Transverse colon (tissue), 4 donors: ENCODE measurements around the gene PSMD13. TPM values are rescaled to one million over a fixed set of nuclear protein-coding genes. Genes with fewer than 3 reads are reported as not detected.
"Not testable (repeated sequence)": the region's sequence is repeated elsewhere in the genome, so short reads cannot be mapped to it uniquely, and the experiment has no call there.

Experiments used
- DNase-seq: peaks from one replicate; pipeline ENCODE4 v3.0.0-alpha.2; 2019
- H3K27ac ChIP-seq, 4 donors: fragments of 200-600 bp; sonication (generic); 2 replicates each; pipeline ENCODE4 v1.5.1; 2016 to 2018; ENCODE audit warnings: inconsistent platforms in 4 of 4
- H3K27me3 ChIP-seq: fragments of 200-600 bp; sonication (generic); 2 replicates; pipeline ENCODE4 v1.5.1; 2017; ENCODE audit warnings: inconsistent platforms
- H3K36me3 ChIP-seq, 4 donors: fragments of 200-600 bp; sonication (generic); 2 replicates each; pipeline ENCODE4 v1.5.1; 2017 to 2019; ENCODE audit warnings: inconsistent platforms in 4 of 4
- H3K4me1 ChIP-seq, 4 donors: fragments of 200-600 bp; sonication (generic); 2 replicates each; pipeline ENCODE4 v1.5.1; 2017 to 2020; ENCODE audit warnings: inconsistent platforms in 4 of 4
- H3K4me3 ChIP-seq, 4 donors: fragments of 200-600 bp; sonication (generic); 1 replicate in 1 of 4; 2 replicates in 3 of 4; pipeline versions ENCODE4 v1.5.1 to v1.6.1; 2017 to 2019; ENCODE audit warnings: inconsistent platforms in 4 of 4
- H3K9me3 ChIP-seq, 2 donors: fragments of 200-600 bp; sonication (generic); 2 replicates each; pipeline ENCODE4 v1.5.1; 2017 to 2019; ENCODE audit warnings: inconsistent platforms in 2 of 2
- EP300 ChIP-seq: sonication (generic); formaldehyde crosslinking; IDR thresholded peaks from one replicate; pipeline ENCODE4 v1.6.1; 2017; ENCODE audit warnings: antibody characterized with exemption, low read depth
- POLR2A ChIP-seq: fragments of 450-650 bp; IDR thresholded peaks from one replicate; pipeline ENCODE4 v1.6.1; 2016; ENCODE audit warnings: antibody characterized with exemption, mild to moderate bottlenecking, moderate library complexity
- POLR2AphosphoS5 ChIP-seq, 3 donors: sonication (generic); formaldehyde crosslinking; IDR thresholded peaks; one replicate each; pipeline ENCODE4 v1.6.1; 2016; ENCODE audit warnings: antibody characterized with exemption in 3 of 3
- WGBS, 2 donors: methylation state at CpG; one replicate each; pipeline ENCODE4 v1.1.5; 2018; ENCODE audit warnings: low coverage in 1 of 2; 5-methylcytosine and 5-hydroxymethylcytosine counted together
- in situ Hi-C, 4 donors: fragments of 200-750 bp; cut with MboI; loops; one replicate each; pipeline versions ENCODE4 v1.15.0 to v1.15.1; 2017; ENCODE audit warnings: low sequenced_read_pairs in 3 of 4, low pct_ligation_motif_present in 1 of 4, low pct_unique_long_range_greater_than_20kb in 1 of 4
- intact Hi-C: fragments of 100-400 bp; cut with DNase I; formaldehyde crosslinking; loops from one replicate; pipeline ENCODE4 v1.15.1; 2023; ENCODE audit warnings: low total_unique reads
- total RNA-seq, 4 donors: library from RNA; depleted of rRNA; stranded (reverse); fragments of >200 nt; gene quantifications; one replicate each; pipeline ENCODE4 v1.1.0, GENCODE V29; 2016
- TF ChIP-seq, protein P1 (sequence below), 5 experiments: fragments of 200-600 bp in 3 of 5; fragments of 450-650 bp in 2 of 5; sonication (generic) in 3 of 5; IDR thresholded peaks; 1 replicate in 2 of 5; 2 replicates in 3 of 5; pipeline ENCODE4 v1.5.1; 2016 to 2017; ENCODE audit warnings: antibody characterized with exemption in 5 of 5, inconsistent platforms in 3 of 5, mild to moderate bottlenecking in 2 of 5, moderate library complexity in 1 of 5

Gene PSMD13
- total RNA-seq, 4 donors from 2014 or later = 23.2 to 96.5 (median 52.2) TPM

DNA sequence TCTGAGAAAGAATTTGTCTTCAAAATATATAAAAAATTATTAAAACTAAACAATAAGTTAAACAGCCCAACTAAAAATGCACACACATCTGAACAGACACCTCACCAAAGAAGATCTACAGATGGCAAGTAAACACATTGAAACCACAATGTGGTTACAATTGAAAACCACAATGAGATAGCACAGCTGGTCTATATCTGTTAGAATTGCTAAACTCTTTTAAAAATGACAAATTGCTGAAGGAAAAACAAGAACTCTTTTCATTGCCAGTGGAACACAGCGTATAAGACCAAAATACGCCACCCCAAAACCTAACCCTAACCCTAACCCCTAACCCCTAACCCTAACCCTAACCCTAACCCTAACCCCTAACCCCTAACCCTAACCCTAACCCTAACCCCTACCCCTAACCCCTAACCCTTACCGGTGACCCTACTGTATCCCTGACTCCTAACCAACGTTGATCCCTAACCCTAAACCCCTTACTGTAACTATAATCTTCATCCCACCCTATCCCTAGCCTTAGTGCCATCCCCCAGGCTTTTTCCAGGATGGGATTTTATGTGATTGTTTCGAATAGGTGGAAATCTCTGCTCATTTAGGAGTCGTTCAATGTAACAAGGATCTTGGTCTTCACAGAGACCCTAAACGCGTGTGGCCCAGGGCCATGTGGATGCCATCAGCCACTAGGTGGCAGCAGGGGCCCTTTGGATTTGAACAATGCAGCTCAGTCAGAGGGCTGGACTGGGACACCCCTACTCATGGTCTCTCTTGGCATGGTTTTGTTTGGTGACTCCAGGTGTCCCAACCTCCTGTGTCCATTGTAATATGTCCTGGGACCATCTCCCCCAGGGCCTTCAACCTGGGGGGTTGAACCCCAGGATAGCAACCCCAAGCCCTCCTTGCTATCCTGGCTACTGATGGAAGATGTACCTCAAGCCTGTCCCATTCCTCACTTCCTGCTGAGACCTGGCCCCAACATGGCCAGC, 45.0 kb upstream of the PSMD13 start:
- TF ChIP-seq, protein P1, sequence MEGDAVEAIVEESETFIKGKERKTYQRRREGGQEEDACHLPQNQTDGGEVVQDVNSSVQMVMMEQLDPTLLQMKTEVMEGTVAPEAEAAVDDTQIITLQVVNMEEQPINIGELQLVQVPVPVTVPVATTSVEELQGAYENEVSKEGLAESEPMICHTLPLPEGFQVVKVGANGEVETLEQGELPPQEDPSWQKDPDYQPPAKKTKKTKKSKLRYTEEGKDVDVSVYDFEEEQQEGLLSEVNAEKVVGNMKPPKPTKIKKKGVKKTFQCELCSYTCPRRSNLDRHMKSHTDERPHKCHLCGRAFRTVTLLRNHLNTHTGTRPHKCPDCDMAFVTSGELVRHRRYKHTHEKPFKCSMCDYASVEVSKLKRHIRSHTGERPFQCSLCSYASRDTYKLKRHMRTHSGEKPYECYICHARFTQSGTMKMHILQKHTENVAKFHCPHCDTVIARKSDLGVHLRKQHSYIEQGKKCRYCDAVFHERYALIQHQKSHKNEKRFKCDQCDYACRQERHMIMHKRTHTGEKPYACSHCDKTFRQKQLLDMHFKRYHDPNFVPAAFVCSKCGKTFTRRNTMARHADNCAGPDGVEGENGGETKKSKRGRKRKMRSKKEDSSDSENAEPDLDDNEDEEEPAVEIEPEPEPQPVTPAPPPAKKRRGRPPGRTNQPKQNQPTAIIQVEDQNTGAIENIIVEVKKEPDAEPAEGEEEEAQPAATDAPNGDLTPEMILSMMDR (IDR thresholded peaks at IDR 0.05) = peak; percentile 27 to 56 (median 35)
- in situ Hi-C loops, intact Hi-C loops, H3K4me1 ChIP-seq, H3K9me3 ChIP-seq, DNase-seq, H3K27me3 ChIP-seq, H3K36me3 ChIP-seq, H3K27ac ChIP-seq, H3K4me3 ChIP-seq: not testable (repeated sequence)
- 37% methylated on average over 4 of the region's 8 CpGs; no CpG with 5 or more reads in 1 of the 2 donors for WGBS, 2 donors

DNA sequence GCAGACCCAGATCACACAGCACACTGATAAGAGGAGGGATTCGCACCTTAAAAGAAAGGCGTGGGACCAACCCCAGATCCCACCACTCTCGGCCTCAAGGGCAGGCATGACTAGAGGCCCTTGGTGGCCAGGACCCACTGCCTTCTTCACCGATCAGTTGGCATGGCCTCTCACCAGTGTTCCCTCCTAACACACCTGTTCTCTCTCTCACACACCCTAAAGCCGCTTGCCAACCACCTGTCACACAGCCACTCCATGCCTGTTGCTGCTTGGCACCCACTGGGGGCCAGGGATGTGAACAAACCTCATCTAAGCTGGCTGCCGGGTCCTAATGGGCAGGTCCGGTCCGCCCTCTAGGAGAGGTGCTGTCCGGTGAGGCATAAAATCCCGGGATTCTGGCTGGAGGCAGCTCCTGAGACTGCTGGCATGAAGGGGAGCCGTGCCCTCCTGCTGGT, 44.1 kb upstream of the PSMD13 start, which contains the start of gene SCGB1C1:
SCGB1C1 (plus strand) TSS at position 405 of the 455 bp plus-strand sequence; CDS start at position 427, 22 bp downstream.
- H3K9me3 ChIP-seq, intact Hi-C loops, H3K4me1 ChIP-seq, H3K4me3 ChIP-seq, H3K27ac ChIP-seq, H3K27me3 ChIP-seq, DNase-seq, H3K36me3 ChIP-seq, in situ Hi-C loops: not testable (repeated sequence)
- 90% methylated on average over 3 of the region's 11 CpGs; no CpG with 5 or more reads in 1 of the 2 donors for WGBS, 2 donors

DNA sequence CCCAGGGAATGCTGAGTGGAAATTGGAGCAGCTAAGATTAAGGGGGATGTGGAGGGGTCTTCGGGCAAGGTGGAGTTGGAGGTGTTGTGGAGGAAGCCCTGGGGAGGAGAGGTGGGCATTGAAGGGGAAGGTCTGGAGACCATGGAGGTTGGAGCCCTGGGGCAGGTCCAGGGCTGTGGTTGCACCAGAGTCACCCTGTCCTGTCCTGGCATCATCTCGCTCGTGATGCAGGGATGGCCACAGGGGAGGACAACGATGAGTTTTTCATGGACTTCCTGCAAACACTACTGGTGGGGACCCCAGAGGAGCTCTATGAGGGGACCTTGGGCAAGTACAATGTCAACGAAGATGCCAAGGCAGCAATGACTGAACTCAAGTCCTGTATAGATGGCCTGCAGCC, 43.3 kb upstream of the PSMD13 start:
- H3K9me3 ChIP-seq, intact Hi-C loops, H3K36me3 ChIP-seq, H3K27ac ChIP-seq, H3K4me1 ChIP-seq, H3K27me3 ChIP-seq, in situ Hi-C loops, H3K4me3 ChIP-seq: not testable (repeated sequence)
- peak; percentile 6 for DNase-seq
- WGBS, 2 donors = 49 to 65% methylated on average over 4 to 5 of the region's 5 CpGs

DNA sequence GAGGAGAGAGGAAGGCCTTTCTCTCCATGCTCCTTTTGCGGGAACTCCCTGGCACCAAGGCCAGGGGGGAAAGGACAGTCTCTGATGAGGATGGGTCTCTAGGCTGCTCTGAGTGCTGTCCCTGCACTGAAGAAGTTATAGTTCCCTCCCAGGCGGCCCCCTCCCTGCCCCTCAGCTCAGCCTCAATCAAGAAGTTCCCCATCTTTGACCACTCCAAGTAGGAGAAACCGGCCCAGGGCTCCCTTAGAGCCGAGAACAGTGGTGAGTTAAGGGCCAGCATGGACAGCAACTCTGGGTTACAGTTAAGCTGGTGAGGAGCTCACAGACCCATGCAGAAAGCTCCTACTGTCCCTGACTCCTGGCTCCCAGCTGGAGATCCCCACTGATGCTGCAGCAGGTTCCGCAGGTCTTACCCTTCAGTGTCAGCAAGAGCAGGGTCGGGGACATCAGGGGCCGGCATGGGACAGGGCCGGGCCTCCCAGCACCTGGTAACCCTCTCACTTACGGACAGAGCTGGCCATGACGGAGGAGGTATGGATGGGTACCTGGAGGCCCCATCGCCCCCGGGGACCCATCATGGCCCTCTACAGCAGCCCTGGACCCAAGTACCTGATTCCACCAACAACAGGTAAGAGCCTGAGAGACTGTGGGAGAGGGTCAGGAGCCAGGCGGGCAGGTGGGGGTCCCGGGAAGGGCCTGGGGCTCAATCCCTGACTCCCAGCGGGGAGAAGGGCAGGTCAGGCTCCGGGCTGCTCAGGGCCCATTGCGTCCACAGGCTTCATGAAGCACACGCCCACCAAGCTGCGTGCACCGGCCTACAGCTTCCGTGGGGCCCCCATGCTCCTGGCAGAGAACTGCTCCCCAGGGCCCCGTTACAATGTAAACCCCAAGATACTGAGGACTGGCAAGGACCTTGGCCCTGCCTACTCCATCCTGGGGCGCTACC, 39.7 kb upstream of the PSMD13 start:
- Histone ChIP-seq H3K4me3 (no peak overlapping the region), H3K27me3 (no peaks in the 10 kb centered on the region), H3K27ac (no peak overlapping the region), H3K9me3 (no peaks in the 10 kb centered on the region), H3K4me1 (peaks cover 0 to under 1% (median 0%) of the 10 kb centered on the region in 4 donors), H3K36me3 (no peaks in the 10 kb centered on the region)
- intact Hi-C loops = no loop called here
- in situ Hi-C loops = no loop called here
- DNase-seq = peak; percentile 6
- TF ChIP-seq POLR2A (no peak), EP300 (no peak), POLR2AphosphoS5 (IDR thresholded peaks at IDR 0.05) (no peak)
- TF ChIP-seq, protein P1 (IDR thresholded peaks at IDR 0.05) = no peak
- WGBS, 2 donors = 63 to 81% methylated on average over 1 to 17 of the region's 23 CpGs
